ENCODE measurements around the gene RHOC. TPM values are rescaled to one million over a fixed set of nuclear protein-coding genes. Genes with fewer than 3 reads are reported as not detected.

RHOC gene
- total and polyA plus RNA-seq, 2 donors (not counting 1 experiment from before 2014, with no cell fraction given): 21.0 to 28.3 TPM

- no peak for DNase-seq
- Mint-ChIP-seq H3K27ac (no peak overlapping the region), H3K9me3 (ENCODE audit: insufficient read depth) (no peaks in the 10 kb centered on the region), H3K4me3 (no peak overlapping the region), H3K27me3 (no peaks in the 10 kb centered on the region), H3K4me1 (peaks cover 14% of the 10 kb centered on the region)
- Histone ChIP-seq H2AFZ (ENCODE audit: insufficient read depth, low read depth, low read length, poor library complexity, severe bottlenecking) (no peak overlapping the region), H3K36me3 (replicated peaks in 1 of 2; ENCODE audit: control extremely low read depth in 1 of 2, control insufficient read depth in 1 of 2, extremely low read depth in 1 of 2, insufficient read depth in 2 of 2, low read length in 1 of 2) (peaks cover 11 to 72% of the 10 kb centered on the region in 2 experiments), H3K9me3 (ENCODE audit: control extremely low read depth in 1 of 3, control insufficient read depth in 2 of 3, insufficient read depth in 1 of 3, low read length in 2 of 3) (no peaks in the 10 kb centered on the region), H3K79me2 (ENCODE audit: control insufficient read depth, insufficient read depth, low read length) (peaks cover 42% of the 10 kb centered on the region), H4K20me1 (ENCODE audit: control insufficient read depth, insufficient read depth, low read length, poor library complexity, severe bottlenecking) (peaks cover 47% of the 10 kb centered on the region), H3K4me2 (replicated peaks; ENCODE audit: low read depth, low read length, poor library complexity, severe bottlenecking) (no peak overlapping the region), H3K4me3 (ENCODE audit: control extremely low read depth in 1 of 5, extremely low read depth in 1 of 5, insufficient read depth in 1 of 5, low read depth in 2 of 5, low read length in 4 of 5) (no peak overlapping the region), H3K4me1 (ENCODE audit: control insufficient read depth in 2 of 2, insufficient read depth in 2 of 2, low read length in 2 of 2) (peaks cover 2 to 6% of the 10 kb centered on the region in 2 donors), H3K27me3 (replicated peaks in 1 of 4; ENCODE audit: control extremely low read depth in 1 of 4, control insufficient read depth in 3 of 4, insufficient read depth in 4 of 4, low read length in 3 of 4) (no peaks in the 10 kb centered on the region), H3K27ac (ENCODE audit: low read length in 2 of 2) (no peak overlapping the region), H3K9ac (ENCODE audit: low read length) (no peak overlapping the region)
- intact Hi-C loops (cut with micrococcal nuclease): no loop called here
- CTCF ChIA-PET: interaction anchor here (0.7 to 0.8 kb wide), 2 partner anchors 36 to 422 kb away, joined by 3 to 5 read pairs; partner anchors contain the start of gene LRIG2
- WGBS (ENCODE audit: insufficient coverage): no CpG with 5 or more reads among the region's 1 CpG
- no peak for ATAC-seq (ENCODE audit: low read depth)
- POLR2A ChIA-PET: no interaction called here
- TF ChIP-seq CTCF (IDR thresholded peaks at IDR 0.05) (no peak), EZH2 (IDR thresholded peaks at IDR 0.05; ENCODE audit: borderline replicate concordance, insufficient read depth, low read depth, low read length, poor library complexity, severe bottlenecking) (no peak)
Observed at GRCh38 chr1:112651205-112651604, 55.7 kb downstream of the RHOC start.

Other genes starting within 250 kb of the RHOC start
- gene WNT2B, start 198.2 kb downstream of the RHOC start, total RNA-seq: 5.2 and 5.9 TPM in 2 replicates
- gene WNT2B, start 198.2 kb downstream of the RHOC start, polyA plus RNA-seq: 0.26 and 0.54 TPM in 2 replicates
- gene ST7L, start 88.0 kb downstream of the RHOC start, total RNA-seq: 16.4 and 21.9 TPM in 2 replicates
- gene ST7L, start 88.0 kb downstream of the RHOC start, polyA plus RNA-seq: 13.1 and 17.4 TPM in 2 replicates
- 172 and 182 TPM in 2 replicates for gene CAPZA1, start 87.3 kb downstream of the RHOC start, total RNA-seq
- 52.2 and 79.1 TPM in 2 replicates for gene CAPZA1, start 87.3 kb downstream of the RHOC start, polyA plus RNA-seq
- gene MOV10, start 32.5 kb downstream of the RHOC start, total RNA-seq: 46.2 and 51.2 TPM in 2 replicates
- gene MOV10, start 32.5 kb downstream of the RHOC start, polyA plus RNA-seq: 31.0 and 44.6 TPM in 2 replicates
- gene PPM1J, start 8.2 kb upstream of the RHOC start, total RNA-seq: 1.7 and 2.1 TPM in 2 replicates
- gene PPM1J, start 8.2 kb upstream of the RHOC start, polyA plus RNA-seq: 7.5 and 9.8 TPM in 2 replicates
- gene SLC16A1, start 249.1 kb upstream of the RHOC start, total RNA-seq: 13.0 and 15.8 TPM in 2 replicates
- 2.1 and 9.3 TPM in 2 replicates for gene SLC16A1, start 249.1 kb upstream of the RHOC start, polyA plus RNA-seq

All from B cell (primary cell).